Thyroid gland (tissue), 4 donors: ENCODE measurements around the gene DOCK1.

Experiments
- CTCF ChIP-seq, 6 experiments: fragments of 200-600 bp in 3 of 6; fragments of 450-650 bp in 3 of 6; sonication (generic) in 3 of 6; IDR thresholded peaks; one replicate each; pipeline ENCODE4 v1.5.1; 2016 to 2019; ENCODE audit warnings: antibody characterized with exemption in 6 of 6, mild to moderate bottlenecking in 2 of 6, inconsistent platforms in 1 of 6, moderate library complexity in 1 of 6
- POLR2A ChIP-seq, 2 donors: fragments of 450-650 bp; IDR thresholded peaks; one replicate each; pipeline ENCODE4 v1.6.1; 2017; ENCODE audit warnings: antibody characterized with exemption in 2 of 2, mild to moderate bottlenecking in 2 of 2, moderate library complexity in 1 of 2

GRCh38 chr10:126919426-126919825, 14.2 kb downstream of the DOCK1 start:
- TF ChIP-seq POLR2A (IDR thresholded peaks at IDR 0.05) (no peak), CTCF (IDR thresholded peaks at IDR 0.05) (no peak)
